ENCODE results near the gene BMS1. TPM values are rescaled to one million over a fixed set of nuclear protein-coding genes. Genes with fewer than 3 reads are reported as not detected.

BMS1 gene
- total RNA-seq, 8 experiments from 2014 or later: 10.3 to 27.7 (median 18.7) TPM

GRCh38 chr10:42768581-42769152 is 13.9 kb upstream of the BMS1 start:
- 14 to 100% (median 84%) methylated on average over 1 to 4 of the region's 18 CpGs; no CpG with 5 or more reads in 4 of the 10 experiments for WGBS, 10 experiments
- ATAC-seq (replicated peaks in 6 of 8): no peak
- Histone ChIP-seq H3K27ac (no peak overlapping the region), H3K4me3 (no peak overlapping the region), H3K4me1 (replicated peaks in 1 of 2) (no peaks in the 10 kb centered on the region)
- in situ Hi-C loops (cut with MboI; ENCODE audit: low pct_unique_long_range_greater_than_20kb in 2 of 9, low sequenced_read_pairs in 9 of 9, unreplicated experiment in 9 of 9): no loop called here

DNA sequence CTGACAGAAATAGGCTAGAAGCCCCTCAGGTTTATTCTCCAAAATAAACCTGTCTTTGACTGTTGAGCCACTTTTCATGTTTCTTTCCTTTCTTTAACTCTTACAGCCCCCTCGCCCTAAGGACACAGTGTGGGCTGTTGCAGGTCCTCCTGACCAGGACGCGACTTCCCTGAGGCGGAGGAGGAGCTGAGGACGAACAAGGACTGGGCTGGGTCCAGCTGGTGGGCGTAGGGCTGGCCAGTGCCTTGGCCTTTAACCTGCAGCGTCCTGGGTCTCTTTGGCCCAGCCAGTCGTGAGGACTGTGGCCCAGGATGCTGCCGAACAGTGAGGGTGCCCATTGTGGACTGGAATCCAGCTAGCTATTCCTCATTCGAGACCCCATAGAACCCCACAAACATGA is 13.4 kb upstream of the BMS1 start:
- no peak for ATAC-seq (replicated peaks in 6 of 8)
- Histone ChIP-seq H3K4me1 (replicated peaks in 1 of 2) (no peaks in the 10 kb centered on the region), H3K27ac (no peak overlapping the region), H3K4me3 (no peak overlapping the region)
- WGBS, 10 experiments: 13 to 81% (median 70%) methylated on average over 1 to 7 of the region's 10 CpGs; no CpG with 5 or more reads in 5 of the 10 experiments
- in situ Hi-C loops (cut with MboI; ENCODE audit: low pct_unique_long_range_greater_than_20kb in 2 of 9, low sequenced_read_pairs in 9 of 9, unreplicated experiment in 9 of 9): no loop called here

GRCh38 chr10:42769673-42770072 is 12.9 kb upstream of the BMS1 start:
- in situ Hi-C loops (cut with MboI; ENCODE audit: low pct_unique_long_range_greater_than_20kb in 2 of 9, low sequenced_read_pairs in 9 of 9, unreplicated experiment in 9 of 9): no loop called here
- Histone ChIP-seq H3K4me3 (no peak overlapping the region), H3K4me1 (replicated peaks in 1 of 2) (no peaks in the 10 kb centered on the region), H3K27ac (no peak overlapping the region)
- ATAC-seq (replicated peaks in 6 of 8): peak in 3 of 8 experiments; percentile 31 to 89 (median 38)
- 28 to 80% (median 56%) methylated on average over 1 to 10 of the region's 12 CpGs; no CpG with 5 or more reads in 3 of the 10 experiments for WGBS, 10 experiments

DNA sequence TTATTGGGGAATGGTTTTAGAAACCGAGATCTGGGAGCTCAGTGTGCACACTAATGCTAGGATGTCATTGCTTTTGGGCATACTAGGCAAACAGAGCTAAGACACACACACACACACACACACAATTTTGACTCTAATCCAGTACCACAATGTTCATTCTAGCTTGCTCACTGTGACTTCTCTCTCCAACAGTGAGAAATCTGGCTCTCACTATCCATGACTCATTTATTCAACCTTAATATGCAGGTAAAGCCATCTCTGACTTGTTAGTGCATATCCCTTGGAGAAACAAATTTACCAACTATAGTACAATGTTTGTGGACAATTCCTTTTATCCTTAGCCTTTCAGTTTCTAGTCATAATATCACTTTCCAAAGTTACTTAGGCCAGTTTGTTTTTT is 5.9 kb upstream of the BMS1 start:
- in situ Hi-C loops (cut with MboI; ENCODE audit: low pct_unique_long_range_greater_than_20kb in 2 of 9, low sequenced_read_pairs in 9 of 9, unreplicated experiment in 9 of 9): no loop called here
- Histone ChIP-seq H3K4me1 (replicated peaks in 1 of 2) (peaks cover 0 to 2% of the 10 kb centered on the region in 2 donors), H3K4me3 (no peak overlapping the region), H3K27ac (no peak overlapping the region)
- 0 to 20% (median 0%) methylated on average over 1 of the region's 1 CpG; no CpG with 5 or more reads in 4 of the 10 experiments for WGBS, 10 experiments
- ATAC-seq (replicated peaks in 6 of 8): no peak

DNA sequence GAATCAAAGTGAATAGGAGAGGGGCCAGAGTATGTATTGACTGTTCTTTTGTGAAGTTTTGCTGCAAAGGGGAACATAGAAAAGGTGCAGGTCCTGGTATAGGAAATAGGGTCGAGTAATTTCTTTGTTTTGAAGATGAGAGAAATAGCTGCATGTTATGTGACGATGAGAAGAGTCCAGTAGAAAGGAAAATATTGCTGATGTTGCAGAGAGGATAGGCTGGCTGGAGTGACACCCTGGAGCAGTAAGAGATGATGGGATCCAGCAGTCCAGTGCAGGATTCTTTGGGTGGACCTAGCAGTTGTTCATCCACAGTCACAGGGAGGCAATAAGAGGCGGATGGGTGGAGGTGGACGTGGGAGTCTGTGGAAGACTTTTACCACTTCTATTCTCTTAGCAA is 2.1 kb upstream of the BMS1 start:
- peaks cover 3 to 12% of the 10 kb centered on the region in 2 donors for H3K4me1 ChIP-seq (replicated peaks in 1 of 2)
- no peak for ATAC-seq (replicated peaks in 6 of 8)
- H3K27ac ChIP-seq: no peak overlapping the region
- in situ Hi-C loops (cut with MboI; ENCODE audit: low pct_unique_long_range_greater_than_20kb in 2 of 9, low sequenced_read_pairs in 9 of 9, unreplicated experiment in 9 of 9): no loop called here
- 21 to 83% (median 64%) methylated on average over 1 to 4 of the region's 4 CpGs for WGBS, 10 experiments
- H3K4me3 ChIP-seq: no peak overlapping the region

GRCh38 chr10:42781893-42782445 is 626 bp upstream of the BMS1 start:
- in situ Hi-C loops (cut with MboI; ENCODE audit: low pct_unique_long_range_greater_than_20kb in 2 of 9, low sequenced_read_pairs in 9 of 9, unreplicated experiment in 9 of 9): no loop called here
- H3K27ac ChIP-seq: peak overlapping the region; percentile 91 to 94
- H3K4me3 ChIP-seq: peak overlapping the region; percentile 91 to 99 (median 94)
- H3K4me1 ChIP-seq (replicated peaks in 1 of 2): peaks cover 3 to 12% of the 10 kb centered on the region in 2 donors
- 0 to 96% (median 49%) methylated on average over 1 to 10 of the region's 18 CpGs; no CpG with 5 or more reads in 1 of the 10 experiments for WGBS, 10 experiments
- peak in 3 of 8 experiments; percentile 0 to 8 (median 2) for ATAC-seq (replicated peaks in 6 of 8)

GRCh38 chr10:42783181-42783549 is 570 bp downstream of the BMS1 start:
- WGBS, 10 experiments: 0 to 20% (median 1%) methylated on average over 1 to 11 of the region's 11 CpGs; no CpG with 5 or more reads in 2 of the 10 experiments
- in situ Hi-C loops (cut with MboI; ENCODE audit: low pct_unique_long_range_greater_than_20kb in 2 of 9, low sequenced_read_pairs in 9 of 9, unreplicated experiment in 9 of 9): no loop called here

GRCh38 chr10:42785759-42786158 is 3.2 kb downstream of the BMS1 start:
- in situ Hi-C loops (cut with MboI; ENCODE audit: low pct_unique_long_range_greater_than_20kb in 2 of 9, low sequenced_read_pairs in 9 of 9, unreplicated experiment in 9 of 9): no loop called here
- peaks cover 3 to 12% of the 10 kb centered on the region in 2 donors for H3K4me1 ChIP-seq (replicated peaks in 1 of 2)
- no peak overlapping the region for H3K4me3 ChIP-seq
- H3K27ac ChIP-seq: no peak overlapping the region
- 92 to 100% (median 100%) methylated on average over 1 to 5 of the region's 6 CpGs; no CpG with 5 or more reads in 2 of the 10 experiments for WGBS, 10 experiments
- ATAC-seq (replicated peaks in 6 of 8): no peak

More at GRCh38 chr10:42783181-42783549, 570 bp downstream of the BMS1 start:
- Histone ChIP-seq H3K4me1 (replicated peaks in 1 of 2) (peaks cover 3 to 12% of the 10 kb centered on the region in 2 donors), H3K27ac (peak overlapping the region; percentile 91 to 94), H3K4me3 (peak overlapping the region; percentile 91 to 99 (median 94))
- ATAC-seq (replicated peaks in 6 of 8): peak; percentile 17 to 60 (median 42)

DNA sequence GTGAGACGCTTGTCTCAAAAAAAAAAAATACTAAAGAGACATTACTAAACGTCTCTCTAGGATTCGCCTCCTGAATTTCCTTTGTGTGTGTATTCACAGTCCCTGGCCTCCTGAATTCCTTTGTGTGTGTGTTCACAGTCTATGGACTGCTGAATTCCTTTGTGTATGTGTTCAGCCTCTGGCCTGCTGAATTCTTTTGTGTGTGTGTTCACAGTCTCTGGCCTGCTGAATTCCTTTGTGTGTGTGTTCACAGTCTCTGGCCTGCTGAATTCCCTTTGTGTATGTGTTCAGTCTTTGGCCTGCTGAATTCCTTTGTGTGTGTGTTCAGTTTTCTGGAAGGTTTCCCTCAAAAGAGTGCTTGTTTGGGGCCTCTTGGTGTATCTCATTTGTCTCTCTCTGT is 8.2 kb downstream of the BMS1 start:
- H3K4me1 ChIP-seq (replicated peaks in 1 of 2): no peaks in the 10 kb centered on the region
- H3K4me3 ChIP-seq: no peak overlapping the region
- WGBS, 10 experiments: 41 to 72% (median 64%) methylated on average over 2 to 3 of the region's 3 CpGs; no CpG with 5 or more reads in 6 of the 10 experiments
- in situ Hi-C loops (cut with MboI; ENCODE audit: low pct_unique_long_range_greater_than_20kb in 2 of 9, low sequenced_read_pairs in 9 of 9, unreplicated experiment in 9 of 9): no loop called here
- H3K27ac ChIP-seq: no peak overlapping the region
- peak in 2 of 8 experiments; percentile 25 to 49 for ATAC-seq (replicated peaks in 6 of 8)

- no peak overlapping the region for H3K4me3 ChIP-seq
- WGBS, 10 experiments: 76 to 100% (median 95%) methylated on average over 1 to 2 of the region's 2 CpGs
- H3K27ac ChIP-seq: no peak overlapping the region
- no peak for ATAC-seq (replicated peaks in 6 of 8)
- in situ Hi-C loops (cut with MboI; ENCODE audit: low pct_unique_long_range_greater_than_20kb in 2 of 9, low sequenced_read_pairs in 9 of 9, unreplicated experiment in 9 of 9): no loop called here
- no peaks in the 10 kb centered on the region for H3K4me1 ChIP-seq (replicated peaks in 1 of 2)
Measured at GRCh38 chr10:42795701-42796100, 13.1 kb downstream of the BMS1 start.

DNA sequence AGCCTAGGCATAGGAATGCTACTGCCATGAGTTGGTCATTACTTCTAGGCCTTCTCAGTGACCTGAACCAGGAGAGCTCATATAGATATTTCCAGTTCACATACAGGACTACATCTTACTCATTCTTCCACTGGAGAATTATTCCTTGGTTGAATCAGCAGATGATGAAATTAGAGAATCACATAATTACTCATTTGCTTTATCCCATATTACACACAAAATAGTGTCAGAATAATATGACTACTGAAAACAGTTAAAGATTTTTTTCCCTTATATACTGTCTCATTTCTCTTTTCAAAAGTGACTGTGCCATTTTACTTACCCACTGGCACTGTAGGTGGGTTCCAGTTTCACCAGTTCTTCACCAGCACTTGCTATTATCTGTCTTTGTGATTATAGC is 18.5 kb downstream of the BMS1 start:
- in situ Hi-C loops (cut with MboI; ENCODE audit: low pct_unique_long_range_greater_than_20kb in 2 of 9, low sequenced_read_pairs in 9 of 9, unreplicated experiment in 9 of 9): no loop called here
- Histone ChIP-seq H3K4me3 (no peak overlapping the region), H3K27ac (no peak overlapping the region), H3K4me1 (replicated peaks in 1 of 2) (no peaks in the 10 kb centered on the region)
- ATAC-seq (replicated peaks in 6 of 8): no peak

DNA sequence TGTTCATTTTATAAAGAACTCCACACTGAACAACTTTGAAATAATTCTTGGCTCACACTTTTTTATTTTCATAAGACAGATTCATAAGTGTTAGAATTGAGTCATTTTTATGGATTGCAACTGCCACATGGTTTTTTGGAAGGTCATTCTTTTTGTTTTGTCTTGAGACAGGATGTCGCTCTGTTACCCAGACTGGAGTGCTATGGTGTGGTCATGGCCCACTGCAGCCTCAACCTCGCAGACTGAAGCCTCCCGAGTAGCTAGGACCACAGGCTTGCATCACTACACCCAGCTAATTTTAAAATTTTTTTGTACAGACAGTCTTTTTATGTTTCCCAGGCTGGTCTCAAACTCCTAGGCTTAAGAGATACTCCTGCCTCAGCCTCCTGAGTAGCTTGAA is 20.3 kb downstream of the BMS1 start:
- whole genome bisulfite sequencing, 10 experiments: 70 to 100% (median 100%) methylated on average over 1 to 3 of the region's 3 CpGs; no CpG with 5 or more reads in 3 of the 10 experiments
- Histone ChIP-seq H3K4me3 (no peak overlapping the region), H3K27ac (no peak overlapping the region), H3K4me1 (replicated peaks in 1 of 2) (no peaks in the 10 kb centered on the region)
- in situ Hi-C loops (cut with MboI; ENCODE audit: low pct_unique_long_range_greater_than_20kb in 2 of 9, low sequenced_read_pairs in 9 of 9, unreplicated experiment in 9 of 9): no loop called here
- ATAC-seq (replicated peaks in 6 of 8): no peak

DNA sequence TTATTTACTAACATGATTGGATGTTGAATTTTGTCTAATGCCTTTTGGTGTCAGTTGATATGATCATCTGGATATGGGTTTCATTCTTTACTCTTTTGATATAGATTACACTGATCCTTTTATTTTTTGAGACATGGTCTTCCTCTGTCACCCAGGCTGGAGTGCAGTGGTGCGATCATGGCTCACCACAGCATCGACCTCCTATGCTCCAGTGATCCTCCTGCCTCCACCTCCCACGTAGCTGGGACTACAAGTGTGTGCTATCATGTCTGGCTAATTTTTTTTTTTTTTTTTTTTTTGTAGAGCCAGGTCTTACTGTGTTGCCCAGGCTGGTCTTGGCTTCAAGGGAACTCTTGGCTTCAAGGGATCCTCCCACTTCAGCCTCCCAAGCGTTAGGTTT is 27.1 kb downstream of the BMS1 start:
- Histone ChIP-seq H3K27ac (no peak overlapping the region), H3K4me1 (replicated peaks in 1 of 2) (no peaks in the 10 kb centered on the region), H3K4me3 (no peak overlapping the region)
- in situ Hi-C loops (cut with MboI; ENCODE audit: low pct_unique_long_range_greater_than_20kb in 2 of 9, low sequenced_read_pairs in 9 of 9, unreplicated experiment in 9 of 9): no loop called here
- ATAC-seq (replicated peaks in 6 of 8): no peak
- 80 to 100% (median 100%) methylated on average over 1 to 4 of the region's 4 CpGs; no CpG with 5 or more reads in 3 of the 10 experiments for WGBS, 10 experiments

DNA sequence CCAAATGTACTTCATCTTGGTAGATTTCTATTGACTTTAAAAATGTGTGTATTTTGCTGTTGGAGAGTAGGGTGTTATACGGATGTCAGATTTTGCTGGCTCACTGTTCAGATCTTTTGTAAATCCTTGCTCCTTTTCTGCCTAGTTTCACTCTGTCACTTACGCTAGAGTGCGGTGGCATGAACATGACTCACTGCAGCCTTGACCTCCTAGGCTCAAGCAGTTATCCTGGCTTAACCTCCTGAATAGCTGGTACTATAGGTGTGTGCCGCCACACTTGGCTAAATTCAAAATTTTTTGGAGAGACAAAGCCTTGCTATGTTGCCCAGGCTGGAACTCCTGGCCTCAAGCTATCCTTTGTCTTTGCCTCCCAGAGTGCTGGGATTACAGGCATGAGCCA is 29.4 kb downstream of the BMS1 start:
- Histone ChIP-seq H3K4me3 (no peak overlapping the region), H3K27ac (no peak overlapping the region), H3K4me1 (replicated peaks in 1 of 2) (no peaks in the 10 kb centered on the region)
- 87 to 100% (median 96%) methylated on average over 1 to 3 of the region's 4 CpGs; no CpG with 5 or more reads in 4 of the 10 experiments for WGBS, 10 experiments
- in situ Hi-C loops (cut with MboI; ENCODE audit: low pct_unique_long_range_greater_than_20kb in 2 of 9, low sequenced_read_pairs in 9 of 9, unreplicated experiment in 9 of 9): no loop called here
- no peak for ATAC-seq (replicated peaks in 6 of 8)
